OCI-LY3 (cell line): ENCODE results near the gene ATP2A3.

Experiments used
- EZH2phosphoT487 ChIP-seq: fragments of 200-600 bp; shearing (Covaris generic); IDR thresholded peaks from 2 replicates; pipeline ENCODE4 v1.6.1; 2018; ENCODE audit warnings: antibody characterized with exemption, mixed run types, low read depth
- TF ChIP-seq, protein P1 (sequence below): fragments of 200-600, 300-600 bp; sonication (generic); IDR thresholded peaks from 2 replicates; pipeline ENCODE4 v1.5.1; 2014; ENCODE audit warnings: antibody characterized with exemption, low read length, low read depth

DNA sequence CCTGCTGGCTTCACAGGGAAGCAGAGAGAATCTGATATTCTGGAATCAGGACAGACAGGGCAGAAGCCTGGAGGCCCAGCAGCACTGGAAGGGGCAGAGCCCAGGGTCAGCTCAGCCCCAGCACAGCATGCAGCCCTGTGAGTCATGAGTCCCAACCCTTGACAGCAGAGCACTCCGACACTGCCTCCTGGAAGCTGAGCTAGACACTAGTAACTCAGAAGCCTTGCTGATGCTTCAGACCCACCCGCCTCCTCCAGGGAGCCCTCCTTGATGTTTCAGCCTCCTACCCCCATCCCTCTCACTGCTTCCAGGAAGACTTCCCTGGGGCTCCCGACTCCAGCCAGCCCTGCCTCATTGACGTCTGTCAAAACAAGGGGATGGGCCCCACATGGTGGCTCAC, 78.3 kb downstream of the ATP2A3 start:
- TF ChIP-seq, protein P1, sequence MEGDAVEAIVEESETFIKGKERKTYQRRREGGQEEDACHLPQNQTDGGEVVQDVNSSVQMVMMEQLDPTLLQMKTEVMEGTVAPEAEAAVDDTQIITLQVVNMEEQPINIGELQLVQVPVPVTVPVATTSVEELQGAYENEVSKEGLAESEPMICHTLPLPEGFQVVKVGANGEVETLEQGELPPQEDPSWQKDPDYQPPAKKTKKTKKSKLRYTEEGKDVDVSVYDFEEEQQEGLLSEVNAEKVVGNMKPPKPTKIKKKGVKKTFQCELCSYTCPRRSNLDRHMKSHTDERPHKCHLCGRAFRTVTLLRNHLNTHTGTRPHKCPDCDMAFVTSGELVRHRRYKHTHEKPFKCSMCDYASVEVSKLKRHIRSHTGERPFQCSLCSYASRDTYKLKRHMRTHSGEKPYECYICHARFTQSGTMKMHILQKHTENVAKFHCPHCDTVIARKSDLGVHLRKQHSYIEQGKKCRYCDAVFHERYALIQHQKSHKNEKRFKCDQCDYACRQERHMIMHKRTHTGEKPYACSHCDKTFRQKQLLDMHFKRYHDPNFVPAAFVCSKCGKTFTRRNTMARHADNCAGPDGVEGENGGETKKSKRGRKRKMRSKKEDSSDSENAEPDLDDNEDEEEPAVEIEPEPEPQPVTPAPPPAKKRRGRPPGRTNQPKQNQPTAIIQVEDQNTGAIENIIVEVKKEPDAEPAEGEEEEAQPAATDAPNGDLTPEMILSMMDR, result no peak
- TF ChIP-seq EZH2phosphoT487, result no peak
